K562 (cell line): ENCODE data around the gene CTNNBL1. TPM values are rescaled to one million over a fixed set of nuclear protein-coding genes. Genes with fewer than 3 reads are reported as not detected.

Experiments
- ATAC-seq: fragments of 200-7000 bp; cut with Tn5 transposase; 3 replicates; pipeline ENCODE4 v1.9.1; 2020; ENCODE audit warnings: moderate library complexity
- BruUV-seq: library from RNA; stranded (reverse); fragments of 400-500 nt; replicated peaks from 2 replicates; lab custom pipeline; 2021; lab: Mats Ljungman, UMichigan
- CTCF ChIA-PET: fragments of 300-600 bp; formaldehyde crosslinking; extraction: SDS; loops from one replicate; lab custom pipeline; 2021; ENCODE audit warnings: low intra/inter-chr PET ratio; lab: Yijun Ruan, JAX
- POLR2A ChIA-PET: fragments of 300-600, 350-650 bp; sonication (Branson Sonifier 250); formaldehyde crosslinking; extraction: SDS; loops from one replicate; lab custom pipeline; 2021; ENCODE audit warnings: antibody characterized with exemption, inconsistent platforms; lab: Yijun Ruan, JAX
- DNase-seq, 4 experiments: peaks; one replicate each; pipeline versions ENCODE4 v3.0.0 to v3.0.0-alpha.2; 2011 to 2018; ENCODE audit warnings: low spot score in 3 of 4, mixed read lengths in 3 of 4; ENCODE audit errors: extremely low read depth in 1 of 4
- FAIRE-seq: peaks from 2 replicates; lab custom pipeline; 2011; peaks lifted over from hg19 to GRCh38; lab: Jason Lieb, UNC
- H2AFZ ChIP-seq: 2 replicates; pipeline ENCODE4 v1.6.0; 2011; ENCODE audit warnings: low read depth, low read length, control low read depth, inconsistent platforms
- H3K27ac ChIP-seq: fragments of 200-600 bp; 3 replicates; pipeline ENCODE4 v1.8.0; 2011; ENCODE audit warnings: low read depth, mild to moderate bottlenecking, control low read depth, inconsistent platforms, low read length, moderate library complexity, mixed read lengths; ENCODE audit errors: extremely low read depth
- H3K27me3 ChIP-seq, 2 experiments: fragments of 300-600 bp in 1 of 2; 2 replicates in 1 of 2; 3 replicates in 1 of 2; pipeline versions ENCODE4 v1.6.0 to v1.8.0; 2011; ENCODE audit warnings: inconsistent platforms in 2 of 2, low read length in 2 of 2, mild to moderate bottlenecking in 1 of 2, mixed read lengths in 1 of 2, moderate library complexity in 1 of 2; ENCODE audit not compliant: control insufficient read depth in 2 of 2, insufficient read depth in 2 of 2
- H3K36me3 ChIP-seq: fragments of 300-600 bp; 3 replicates; pipeline ENCODE4 v1.8.0; 2011; ENCODE audit warnings: mild to moderate bottlenecking, low read length, inconsistent platforms; ENCODE audit not compliant: control insufficient read depth, insufficient read depth
- H3K4me1 ChIP-seq, 2 experiments: fragments of 200-600 bp in 1 of 2; replicated peaks in 1 of 2; 2 replicates in 1 of 2; 3 replicates in 1 of 2; pipeline versions ENCODE4 v1.5.1 to v1.8.0; 2011; ENCODE audit warnings: inconsistent platforms in 2 of 2, low read length in 2 of 2, mild to moderate bottlenecking in 1 of 2, mixed read lengths in 1 of 2, moderate library complexity in 1 of 2; ENCODE audit not compliant: control insufficient read depth in 2 of 2, insufficient read depth in 2 of 2
- H3K4me2 ChIP-seq: 2 replicates; pipeline ENCODE4 v1.6.1; 2011; ENCODE audit warnings: low read length, control low read depth, inconsistent platforms, mixed read lengths; ENCODE audit not compliant: insufficient read depth
- H3K4me3 ChIP-seq: fragments of 200-600 bp; sonication (generic), shearing (Covaris generic); 2 replicates; pipeline ENCODE4 v1.5.1; 2016; ENCODE audit warnings: control low read depth, inconsistent platforms
- H3K79me2 ChIP-seq: fragments of 200-600 bp; 3 replicates; pipeline ENCODE4 v1.8.0; 2011; ENCODE audit warnings: low read length, inconsistent platforms; ENCODE audit not compliant: control insufficient read depth, insufficient read depth
- H3K9ac ChIP-seq, 2 experiments: 2 replicates each; pipeline versions ENCODE4 v1.6.0 to v1.6.1; 2011; ENCODE audit warnings: low read depth in 2 of 2, low read length in 2 of 2, control low read depth in 1 of 2, inconsistent platforms in 1 of 2, mild to moderate bottlenecking in 1 of 2, mixed read lengths in 1 of 2; ENCODE audit not compliant: insufficient read depth in 1 of 2
- H3K9me1 ChIP-seq: one replicate; pipeline ENCODE4 v1.6.0; 2011; ENCODE audit warnings: inconsistent platforms, mild to moderate bottlenecking, low read length, moderate library complexity; ENCODE audit not compliant: control insufficient read depth, insufficient read depth
- H3K9me3 ChIP-seq: replicated peaks from 2 replicates; pipeline ENCODE4 v1.5.1; 2011; ENCODE audit warnings: low read depth, low read length, inconsistent platforms; ENCODE audit not compliant: control insufficient read depth, insufficient read depth
- H4K20me1 ChIP-seq: replicated peaks from 2 replicates; pipeline ENCODE4 v1.6.1; 2011; ENCODE audit warnings: low read length, inconsistent platforms, mixed read lengths; ENCODE audit not compliant: control insufficient read depth, insufficient read depth
- CEBPG ChIP-seq, 3 experiments: fragments of 200-800 bp in 1 of 3; sonication (Bioruptor generic) in 1 of 3; sonication (generic) in 1 of 3; formaldehyde crosslinking in 1 of 3; IDR thresholded peaks in 2 of 3; conservative IDR thresholded peaks in 1 of 3; 2 replicates each; pipeline versions ENCODE4 v1.6.1 to v1.8.0; 2016 to 2022; ENCODE audit warnings: missing compliant biosample characterization in 2 of 3, missing genetic modification characterization in 2 of 3, mild to moderate bottlenecking in 1 of 3, missing genetic modification reagents in 1 of 3
- ESRRB ChIP-seq: fragments of 250-450 bp; sonication (Bioruptor Pico); IDR thresholded peaks from 2 replicates; pipeline ENCODE4 v1.5.0; 2020; ENCODE audit warnings: mild to moderate bottlenecking, moderate library complexity, borderline replicate concordance
- GTF2E2 ChIP-seq: fragments of 200-800 bp; sonication (Bioruptor generic); IDR thresholded peaks from 2 replicates; pipeline ENCODE4 v1.6.1; 2016; ENCODE audit warnings: missing genetic modification characterization, missing compliant biosample characterization
- KDM4B ChIP-seq, 2 experiments: fragments of 450-650 bp in 1 of 2; sonication (generic) in 1 of 2; IDR thresholded peaks; 2 replicates each; pipeline ENCODE4 v1.6.1; 2016 to 2017; ENCODE audit warnings: borderline replicate concordance in 2 of 2, antibody characterized with exemption in 1 of 2, low read depth in 1 of 2, mild to moderate bottlenecking in 1 of 2
- PRMT5 ChIP-seq: sonication (generic); formaldehyde crosslinking; IDR thresholded peaks from 2 replicates; pipeline ENCODE4 v1.5.0; 2020; ENCODE audit warnings: missing genetic modification reagents
- STAT6 ChIP-seq: sonication (generic); formaldehyde crosslinking; IDR thresholded peaks from 2 replicates; pipeline ENCODE4 v1.8.1; 2023; ENCODE audit warnings: mild to moderate bottlenecking, missing genetic modification reagents
- TEAD4 ChIP-seq, 2 experiments: sonication (generic) in 1 of 2; formaldehyde crosslinking in 1 of 2; IDR thresholded peaks; 2 replicates each; pipeline versions ENCODE4 v1.6.1 to v1.8.0; 2012 to 2022; ENCODE audit warnings: borderline replicate concordance in 1 of 2, inconsistent platforms in 1 of 2, low read length in 1 of 2, mild to moderate bottlenecking in 1 of 2, missing genetic modification reagents in 1 of 2
- WGBS: fragments of 100-300 bp; shearing (Covaris generic); methylation state at CpG from one replicate; pipeline ENCODE4 v1.1.6; 2016; ENCODE audit warnings: low coverage, mixed read lengths; ENCODE audit not compliant: insufficient coverage; ENCODE audit errors: missing lambda C conversion rate; 5-methylcytosine and 5-hydroxymethylcytosine counted together
- in situ Hi-C: fragments of 300-500 bp; cut with MboI; formaldehyde crosslinking; loops from 4 replicates; pipeline ENCODE4 v1.15.0; 2018; ENCODE audit warnings: inconsistent platforms, mixed read lengths
- intact Hi-C: fragments of 100-400 bp; cut with micrococcal nuclease; formaldehyde crosslinking; loops from 2 replicates; pipeline ENCODE4 v1.14.2; 2022
- polyA plus RNA-seq, 8 experiments: library from polyadenylated mRNA; depleted of rRNA in 4 of 8; stranded (reverse) in 5 of 8; unstranded in 3 of 8; fragments of >200 nt; fragmentation: Nextera tagmentation in 2 of 8; fragmentation: Illumina TruSeq in 1 of 8; extraction: Ambion mirVana in 2 of 8; extraction: Trizol in 1 of 8; gene quantifications; 2 replicates each; pipeline versions ENCODE4 v1.2.1 to v1.2.3, GENCODE V29; 2011 to 2014; ENCODE audit warnings: inconsistent platforms in 1 of 8, missing spikeins in 1 of 8
- total RNA-seq, 7 experiments: library from RNA; depleted of rRNA in 6 of 7; stranded (reverse); fragments of >200 nt in 6 of 7; fragmentation: Illumina TruSeq in 2 of 7; extraction: Trizol in 2 of 7; gene quantifications; 2 replicates each; pipeline versions ENCODE4 v1.2.1 to v1.2.3, GENCODE V29; 2011 to 2021; ENCODE audit warnings: low replicate concordance in 1 of 7
- TF ChIP-seq, protein P1 (sequence below): fragments of 450-650 bp; IDR thresholded peaks from 2 replicates; pipeline ENCODE4 v1.6.1; 2017; ENCODE audit warnings: mild to moderate bottlenecking, moderate library complexity

The CTNNBL1 gene
- total and polyA plus RNA-seq, 9 of the 15 experiments (the other 6 are each of a cell fraction or from before 2014, with no cell fraction given) = 32.4 to 85.6 (median 43.6) TPM

- Histone ChIP-seq H3K9me1 (no peaks in the 10 kb centered on the region), H2AFZ (no peak overlapping the region), H3K9ac (no peak overlapping the region), H3K27ac (no peak overlapping the region), H3K4me1 (peaks cover 3 to 7% of the 10 kb centered on the region in 2 experiments; a peak in 2 of 5 replicates), H3K4me3 (no peak overlapping the region), H3K79me2 (peaks cover 14% of the 10 kb centered on the region; the same call in 2 of the 3 replicates), H3K36me3 (no peaks in the 10 kb centered on the region), H3K9me3 (no peaks in the 10 kb centered on the region)
- CTCF ChIA-PET = no interaction called here
- BruUV-seq = no TSS peak
- intact Hi-C loops (no loop called here), in situ Hi-C loops (no loop called here)
- ATAC-seq = no peak
- 63% methylated on average over 6 of the region's 6 CpGs for WGBS
- no peak for DNase-seq
- TF ChIP-seq GTF2E2 (tag) (no peak), KDM4B (IDR thresholded peaks at IDR 0.05; ENCODE audit: borderline replicate concordance in 2 of 2, low read depth in 1 of 2) (no peak)
- TF ChIP-seq, all 486 proteins: peak for 0
- Histone ChIP-seq H4K20me1 (peaks cover 7% of the 10 kb centered on the region), H3K4me2 (no peak overlapping the region), H3K27me3 (no peaks in the 10 kb centered on the region)
- FAIRE-seq = no peak
- POLR2A ChIA-PET = interaction anchor here (1.0 kb wide), 1 partner anchor 18 kb away, joined by 3 read pairs; no protein-coding TSS in a partner anchor
These were observed 9.4 kb downstream of the CTNNBL1 start for GRCh38 chr20:37703035-37703845.

DNA sequence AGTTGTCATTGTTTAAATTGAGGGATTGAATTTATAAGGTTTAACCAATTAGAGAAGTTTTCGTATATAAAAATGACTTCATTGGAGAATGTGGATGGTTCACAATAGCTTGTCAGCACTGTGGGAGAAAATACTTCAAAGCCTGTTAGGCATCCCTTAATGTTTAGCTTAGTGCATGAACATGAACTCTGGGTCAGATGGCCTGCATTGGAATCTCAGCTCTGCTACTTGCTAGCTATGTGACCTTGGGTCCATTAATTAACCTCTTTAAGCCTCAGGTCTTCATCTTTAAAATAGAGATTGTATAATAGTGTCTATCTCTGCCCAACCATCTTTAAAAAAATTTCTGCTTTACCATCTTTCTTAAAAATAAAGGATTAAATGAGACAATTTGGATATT is 11.1 kb downstream of the CTNNBL1 start:
- ATAC-seq (no peak), DNase-seq (no peak), FAIRE-seq (no peak)
- Histone ChIP-seq H3K27me3 (no peaks in the 10 kb centered on the region), H3K9me3 (no peaks in the 10 kb centered on the region), H3K79me2 (peaks cover 14% of the 10 kb centered on the region; the same call in 2 of the 3 replicates), H4K20me1 (no peaks in the 10 kb centered on the region; the same call in 1 of the 2 replicates), H3K4me3 (no peak overlapping the region), H3K4me1 (peaks cover 3 to 7% of the 10 kb centered on the region in 2 experiments; a peak in 2 of 5 replicates), H3K9ac (no peak overlapping the region), H3K4me2 (no peak overlapping the region), H3K9me1 (no peaks in the 10 kb centered on the region), H3K36me3 (no peaks in the 10 kb centered on the region), H2AFZ (no peak overlapping the region), H3K27ac (no peak overlapping the region)
- POLR2A ChIA-PET = interaction anchor here (0.6 to 1.6 kb wide), 2 partner anchors 14 to 73 kb away, joined by 3 read pairs; no protein-coding TSS in a partner anchor
- 60% methylated on average over 1 of the region's 1 CpG for WGBS
- intact Hi-C loops (no loop called here), in situ Hi-C loops (no loop called here)
- BruUV-seq = no TSS peak
- CTCF ChIA-PET = interaction anchor here (0.6 to 0.7 kb wide), 2 partner anchors 14 to 50 kb away, joined by 3 to 5 read pairs; no protein-coding TSS in a partner anchor
- TF ChIP-seq, protein P1, sequence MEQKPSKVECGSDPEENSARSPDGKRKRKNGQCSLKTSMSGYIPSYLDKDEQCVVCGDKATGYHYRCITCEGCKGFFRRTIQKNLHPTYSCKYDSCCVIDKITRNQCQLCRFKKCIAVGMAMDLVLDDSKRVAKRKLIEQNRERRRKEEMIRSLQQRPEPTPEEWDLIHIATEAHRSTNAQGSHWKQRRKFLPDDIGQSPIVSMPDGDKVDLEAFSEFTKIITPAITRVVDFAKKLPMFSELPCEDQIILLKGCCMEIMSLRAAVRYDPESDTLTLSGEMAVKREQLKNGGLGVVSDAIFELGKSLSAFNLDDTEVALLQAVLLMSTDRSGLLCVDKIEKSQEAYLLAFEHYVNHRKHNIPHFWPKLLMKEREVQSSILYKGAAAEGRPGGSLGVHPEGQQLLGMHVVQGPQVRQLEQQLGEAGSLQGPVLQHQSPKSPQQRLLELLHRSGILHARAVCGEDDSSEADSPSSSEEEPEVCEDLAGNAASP = no peak
- TF ChIP-seq TEAD4 (IDR thresholded peaks at IDR 0.05; ENCODE audit: low read length) = no peak
- TF ChIP-seq TEAD4 (CRISPR knock-in tag; IDR thresholded peaks at IDR 0.05; ENCODE audit: borderline replicate concordance) = no peak
- no peak for TF ChIP-seq ESRRB (CRISPR knock-in tag)
- TF ChIP-seq PRMT5 (CRISPR knock-in tag) = no peak
- TF ChIP-seq STAT6 (CRISPR knock-in tag) = no peak
- TF ChIP-seq CEBPG (CRISPR knock-in tag; IDR thresholded peaks at IDR 0.05) = no peak
- no peak for TF ChIP-seq CEBPG (tag; conservative IDR thresholded peaks at IDR 0.05 in 1 of 2, IDR thresholded peaks at IDR 0.05 in 1 of 2)
